ENCODE measurements around the gene ASPN. TPM values are rescaled to one million over a fixed set of nuclear protein-coding genes. Genes with fewer than 3 reads are reported as not detected.

The ASPN gene
- total RNA-seq, 1 donor from 2014 or later, result not detected

DNA sequence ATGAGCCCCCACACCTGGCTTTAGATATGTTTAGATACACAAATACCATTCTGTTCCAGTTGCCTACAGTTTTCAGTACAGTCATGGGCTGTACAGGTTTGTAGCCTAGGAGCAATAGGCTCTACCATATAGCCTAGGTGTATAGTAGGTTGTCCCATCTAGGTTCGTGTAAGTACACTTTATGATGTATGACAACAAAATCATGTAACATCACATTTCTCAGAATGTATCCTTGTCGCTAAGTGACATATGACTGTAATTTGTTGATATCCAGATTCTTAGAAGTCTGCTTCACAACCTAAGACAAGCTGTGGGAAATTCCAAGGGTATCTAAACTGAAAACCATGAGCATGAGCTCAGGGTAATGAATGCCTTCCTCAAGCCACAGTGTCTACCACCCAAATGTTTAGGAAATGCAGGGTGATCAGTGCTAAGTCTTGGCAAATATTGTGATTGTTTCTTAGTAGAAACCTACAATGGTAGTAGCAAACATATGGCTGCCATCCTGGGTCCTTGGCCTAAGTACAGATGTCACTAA is 45.1 kb upstream of the ASPN start:
- Mint-ChIP-seq H3K27me3 (no peaks in the 10 kb centered on the region), H3K9me3 (peaks cover 4% of the 10 kb centered on the region), H3K27ac (no peak overlapping the region), H3K36me3 (ENCODE audit: low read depth) (no peaks in the 10 kb centered on the region), H3K4me1 (no peaks in the 10 kb centered on the region), H3K4me3 (no peak overlapping the region)
- ATAC-seq (ENCODE audit: low read depth) (no peak), DNase-seq (no peak)
- TF ChIP-seq, protein P1, sequence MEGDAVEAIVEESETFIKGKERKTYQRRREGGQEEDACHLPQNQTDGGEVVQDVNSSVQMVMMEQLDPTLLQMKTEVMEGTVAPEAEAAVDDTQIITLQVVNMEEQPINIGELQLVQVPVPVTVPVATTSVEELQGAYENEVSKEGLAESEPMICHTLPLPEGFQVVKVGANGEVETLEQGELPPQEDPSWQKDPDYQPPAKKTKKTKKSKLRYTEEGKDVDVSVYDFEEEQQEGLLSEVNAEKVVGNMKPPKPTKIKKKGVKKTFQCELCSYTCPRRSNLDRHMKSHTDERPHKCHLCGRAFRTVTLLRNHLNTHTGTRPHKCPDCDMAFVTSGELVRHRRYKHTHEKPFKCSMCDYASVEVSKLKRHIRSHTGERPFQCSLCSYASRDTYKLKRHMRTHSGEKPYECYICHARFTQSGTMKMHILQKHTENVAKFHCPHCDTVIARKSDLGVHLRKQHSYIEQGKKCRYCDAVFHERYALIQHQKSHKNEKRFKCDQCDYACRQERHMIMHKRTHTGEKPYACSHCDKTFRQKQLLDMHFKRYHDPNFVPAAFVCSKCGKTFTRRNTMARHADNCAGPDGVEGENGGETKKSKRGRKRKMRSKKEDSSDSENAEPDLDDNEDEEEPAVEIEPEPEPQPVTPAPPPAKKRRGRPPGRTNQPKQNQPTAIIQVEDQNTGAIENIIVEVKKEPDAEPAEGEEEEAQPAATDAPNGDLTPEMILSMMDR (IDR thresholded peaks at IDR 0.05), result no peak
- ChIA-PET POLR2A (no interaction called here), CTCF (no interaction called here)
- intact Hi-C loops (cut with micrococcal nuclease), result no loop called here

DNA sequence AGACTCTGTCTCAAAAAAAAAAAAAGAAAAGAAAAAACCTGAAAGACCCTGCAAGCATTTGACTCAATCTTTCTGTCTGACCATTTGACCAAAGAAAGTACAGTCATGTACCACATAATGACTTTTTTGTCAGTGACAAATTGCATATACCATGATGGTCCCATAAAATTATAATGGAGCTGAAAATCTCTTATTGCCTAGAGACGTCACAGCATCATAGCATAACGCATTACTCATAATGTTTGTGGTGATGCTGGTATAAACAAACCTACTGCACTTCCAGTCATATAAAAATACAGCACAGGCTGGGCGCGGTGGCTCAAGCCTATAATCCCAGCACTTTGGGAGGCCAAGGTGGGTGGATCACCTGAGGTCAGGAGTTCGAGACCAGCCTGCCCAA is 43.0 kb upstream of the ASPN start:
- intact Hi-C loops (cut with micrococcal nuclease), result no loop called here
- Mint-ChIP-seq H3K9me3 (no peaks in the 10 kb centered on the region), H3K27ac (no peak overlapping the region), H3K4me1 (no peaks in the 10 kb centered on the region), H3K36me3 (ENCODE audit: low read depth) (no peaks in the 10 kb centered on the region), H3K27me3 (no peaks in the 10 kb centered on the region), H3K4me3 (no peak overlapping the region)
- TF ChIP-seq, protein P1 (IDR thresholded peaks at IDR 0.05), result no peak
- ChIA-PET CTCF (no interaction called here), POLR2A (no interaction called here)
- DNase-seq (no peak), ATAC-seq (ENCODE audit: low read depth) (no peak)

DNA sequence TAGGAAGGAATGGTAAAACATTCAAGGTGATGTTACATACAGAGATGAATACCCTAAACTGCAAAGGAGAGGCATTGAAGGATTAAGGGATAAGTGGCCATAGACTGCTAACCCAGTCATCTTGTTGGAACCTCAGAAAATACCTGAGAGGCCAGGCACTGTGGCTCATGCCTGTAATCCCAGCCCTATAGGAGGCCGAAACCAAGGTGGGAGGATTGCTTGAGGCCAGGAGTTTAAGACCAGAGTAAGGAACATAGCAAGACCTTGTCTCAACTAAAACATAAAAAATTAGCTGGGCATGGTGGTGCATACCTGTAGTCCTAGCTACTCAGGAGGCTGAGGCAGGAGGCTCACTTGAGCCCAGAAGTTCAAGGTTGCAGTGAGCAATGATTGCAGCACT is 42.6 kb upstream of the ASPN start:
- TF ChIP-seq, protein P1 (IDR thresholded peaks at IDR 0.05), result no peak
- ChIA-PET CTCF (no interaction called here), POLR2A (no interaction called here)
- ATAC-seq (ENCODE audit: low read depth) (no peak), DNase-seq (no peak)
- no peaks in the 10 kb centered on the region for H3K4me1 Mint-ChIP-seq
- H3K27me3 Mint-ChIP-seq, result no peaks in the 10 kb centered on the region
- no peak overlapping the region for H3K4me3 Mint-ChIP-seq
- H3K27ac Mint-ChIP-seq, result no peak overlapping the region
- intact Hi-C loops (cut with micrococcal nuclease), result no loop called here
- H3K9me3 Mint-ChIP-seq, result no peaks in the 10 kb centered on the region
- H3K36me3 Mint-ChIP-seq (ENCODE audit: low read depth), result no peaks in the 10 kb centered on the region

DNA sequence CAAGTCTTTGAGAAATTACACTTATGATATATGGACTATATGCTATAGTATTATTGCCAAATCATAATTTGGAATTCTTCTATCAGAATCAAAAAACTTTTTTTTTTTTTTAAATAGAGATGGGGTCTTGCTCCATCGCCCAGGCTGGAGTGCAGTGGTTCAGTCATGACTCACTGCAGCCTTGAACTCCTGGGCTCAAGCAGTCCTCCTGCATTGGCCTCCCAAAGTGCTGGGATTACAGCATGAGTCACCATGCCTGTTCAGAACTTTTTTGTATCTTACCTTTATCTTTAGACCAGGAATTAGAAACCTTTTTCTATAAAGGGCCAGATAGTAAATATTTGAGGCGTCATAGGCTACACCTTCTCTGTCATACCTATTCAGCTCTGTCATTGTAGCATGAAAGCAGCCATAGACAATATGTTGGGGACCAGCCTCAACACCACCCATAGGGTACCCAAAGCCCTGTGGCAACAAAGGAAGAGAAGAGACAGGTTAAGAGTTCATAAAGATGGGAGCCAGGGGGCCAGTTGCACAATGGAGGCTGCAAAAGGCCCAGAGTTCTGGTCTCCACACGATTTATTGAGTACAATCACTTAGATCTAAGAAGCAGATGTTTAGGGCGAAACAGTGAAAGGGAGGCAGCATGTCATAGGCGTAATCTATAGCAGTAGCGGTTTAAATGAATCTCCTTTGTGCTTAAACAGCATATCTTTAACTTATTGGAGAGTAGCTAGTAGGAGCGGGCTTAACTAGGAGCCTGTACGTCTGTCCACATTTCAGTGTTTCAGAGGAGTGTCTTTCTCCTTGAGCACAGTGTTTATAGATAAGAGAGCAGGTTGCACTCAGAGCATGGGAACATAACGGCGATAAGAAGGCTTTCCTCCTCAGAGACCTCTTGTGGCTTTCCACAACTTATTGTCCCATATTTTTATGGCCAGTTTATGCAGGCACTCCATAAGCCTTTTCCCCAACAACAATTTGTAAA is 41.0 kb upstream of the ASPN start:
- ChIA-PET POLR2A (no interaction called here), CTCF (no interaction called here)
- intact Hi-C loops (cut with micrococcal nuclease), result no loop called here
- Mint-ChIP-seq H3K4me3 (no peak overlapping the region), H3K27me3 (no peaks in the 10 kb centered on the region), H3K9me3 (no peaks in the 10 kb centered on the region), H3K27ac (no peak overlapping the region), H3K36me3 (ENCODE audit: low read depth) (no peaks in the 10 kb centered on the region), H3K4me1 (no peaks in the 10 kb centered on the region)
- DNase-seq, result no peak
- TF ChIP-seq, protein P1 (IDR thresholded peaks at IDR 0.05), result no peak
- no peak for ATAC-seq (ENCODE audit: low read depth)

DNA sequence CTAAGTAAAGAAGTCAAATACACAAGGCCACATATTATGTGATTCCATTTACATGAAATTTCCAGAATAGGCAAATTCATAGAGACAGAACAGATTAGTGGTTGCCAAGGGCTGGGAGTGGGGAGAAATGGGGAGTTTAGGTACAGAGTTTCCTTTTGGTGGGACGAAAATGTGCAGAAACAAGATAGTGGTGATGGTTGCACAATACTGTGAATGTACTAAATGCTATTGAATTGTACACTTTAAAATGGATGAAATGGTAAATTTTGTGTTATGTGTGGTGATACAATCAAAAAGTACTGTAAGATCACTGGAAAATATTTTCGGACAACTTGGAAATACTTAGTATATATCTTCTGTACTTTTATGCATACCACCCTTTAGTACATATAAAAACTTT is 38.5 kb upstream of the ASPN start:
- H3K27me3 Mint-ChIP-seq, result no peaks in the 10 kb centered on the region
- TF ChIP-seq, protein P1 (IDR thresholded peaks at IDR 0.05), result no peak
- DNase-seq (no peak), ATAC-seq (ENCODE audit: low read depth) (no peak)
- H3K9me3 Mint-ChIP-seq, result no peaks in the 10 kb centered on the region
- no peaks in the 10 kb centered on the region for H3K4me1 Mint-ChIP-seq
- POLR2A ChIA-PET, result no interaction called here
- intact Hi-C loops (cut with micrococcal nuclease), result no loop called here
- no peaks in the 10 kb centered on the region for H3K36me3 Mint-ChIP-seq (ENCODE audit: low read depth)
- no peak overlapping the region for H3K4me3 Mint-ChIP-seq
- CTCF ChIA-PET, result no interaction called here
- H3K27ac Mint-ChIP-seq, result no peak overlapping the region

Data from activated B cell treated with CpG ODN at 0.5 μM for 24 hours (primary cell).